H1 (cell line): ENCODE results near the gene RBM4B.

Experiments used
- ATF2 ChIP-seq: IDR thresholded peaks from 2 replicates; pipeline ENCODE4 v1.6.1; 2012; ENCODE audit warnings: low read length, inconsistent platforms
- CHD2 ChIP-seq: IDR thresholded peaks from 2 replicates; pipeline ENCODE4 v1.6.1; 2012; ENCODE audit warnings: low read length, improper control_type of control experiment
- CREB1 ChIP-seq: IDR thresholded peaks from 2 replicates; pipeline ENCODE4 v1.6.1; 2012; ENCODE audit warnings: inconsistent platforms
- EP300 ChIP-seq, 2 experiments: IDR thresholded peaks; 1 replicate in 1 of 2; 2 replicates in 1 of 2; pipeline ENCODE4 v1.6.1; 2011 to 2012; ENCODE audit warnings: low read depth in 2 of 2, low read length in 2 of 2, mild to moderate bottlenecking in 2 of 2, borderline replicate concordance in 1 of 2, inconsistent platforms in 1 of 2, moderate library complexity in 1 of 2
- HDAC6 ChIP-seq: IDR thresholded peaks from one replicate; pipeline ENCODE4 v1.7.1; 2012; ENCODE audit warnings: low read depth, mild to moderate bottlenecking, inconsistent platforms, low read length, moderate library complexity
- NRF1 ChIP-seq: IDR thresholded peaks from 2 replicates; pipeline ENCODE4 v1.6.1; 2011; ENCODE audit warnings: mild to moderate bottlenecking, low read depth, low read length, improper control_type of control experiment
- POLR2A ChIP-seq, 2 experiments: IDR thresholded peaks; 1 replicate in 1 of 2; 2 replicates in 1 of 2; pipeline ENCODE4 v1.6.1; 2011; ENCODE audit warnings: low read depth in 2 of 2, low read length in 2 of 2, mild to moderate bottlenecking in 2 of 2; ENCODE audit errors: control extremely low read depth in 1 of 2
- POLR2AphosphoS5 ChIP-seq: IDR thresholded peaks from 2 replicates; pipeline ENCODE4 v1.6.1; 2011; ENCODE audit warnings: low read depth, low read length
- RBBP5 ChIP-seq: IDR thresholded peaks from 2 replicates; pipeline ENCODE4 v1.7.1; 2012; ENCODE audit warnings: low read depth, mild to moderate bottlenecking, inconsistent platforms, low read length, moderate library complexity, borderline replicate concordance
- RXRA ChIP-seq: IDR thresholded peaks from 2 replicates; pipeline ENCODE4 v1.6.1; 2011; ENCODE audit warnings: low read depth, mild to moderate bottlenecking, low read length, moderate library complexity; ENCODE audit not compliant: insufficient read depth
- SP1 ChIP-seq: IDR thresholded peaks from 2 replicates; pipeline ENCODE4 v1.6.1; 2011; ENCODE audit warnings: low read depth, low read length
- TAF1 ChIP-seq: IDR thresholded peaks from 2 replicates; pipeline ENCODE4 v1.6.1; 2011; ENCODE audit warnings: mild to moderate bottlenecking, low read depth, low read length
- TF ChIP-seq, protein P1 (sequence below), 3 experiments: IDR thresholded peaks; 1 replicate in 2 of 3; 2 replicates in 1 of 3; pipeline versions ENCODE4 v1.5.1 to v1.6.1; 2011; ENCODE audit warnings: low read length in 3 of 3, mild to moderate bottlenecking in 3 of 3, inconsistent platforms in 2 of 3, low read depth in 1 of 3, moderate library complexity in 1 of 3; ENCODE audit not compliant: insufficient read depth in 1 of 3; ENCODE audit errors: control extremely low read depth in 1 of 3
- TF ChIP-seq, protein P2 (sequence below): IDR thresholded peaks from 2 replicates; pipeline ENCODE4 v1.6.1; 2012; ENCODE audit warnings: inconsistent platforms

- TF ChIP-seq, protein P1, sequence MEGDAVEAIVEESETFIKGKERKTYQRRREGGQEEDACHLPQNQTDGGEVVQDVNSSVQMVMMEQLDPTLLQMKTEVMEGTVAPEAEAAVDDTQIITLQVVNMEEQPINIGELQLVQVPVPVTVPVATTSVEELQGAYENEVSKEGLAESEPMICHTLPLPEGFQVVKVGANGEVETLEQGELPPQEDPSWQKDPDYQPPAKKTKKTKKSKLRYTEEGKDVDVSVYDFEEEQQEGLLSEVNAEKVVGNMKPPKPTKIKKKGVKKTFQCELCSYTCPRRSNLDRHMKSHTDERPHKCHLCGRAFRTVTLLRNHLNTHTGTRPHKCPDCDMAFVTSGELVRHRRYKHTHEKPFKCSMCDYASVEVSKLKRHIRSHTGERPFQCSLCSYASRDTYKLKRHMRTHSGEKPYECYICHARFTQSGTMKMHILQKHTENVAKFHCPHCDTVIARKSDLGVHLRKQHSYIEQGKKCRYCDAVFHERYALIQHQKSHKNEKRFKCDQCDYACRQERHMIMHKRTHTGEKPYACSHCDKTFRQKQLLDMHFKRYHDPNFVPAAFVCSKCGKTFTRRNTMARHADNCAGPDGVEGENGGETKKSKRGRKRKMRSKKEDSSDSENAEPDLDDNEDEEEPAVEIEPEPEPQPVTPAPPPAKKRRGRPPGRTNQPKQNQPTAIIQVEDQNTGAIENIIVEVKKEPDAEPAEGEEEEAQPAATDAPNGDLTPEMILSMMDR (IDR thresholded peaks at IDR 0.05; ENCODE audit: control extremely low read depth in 1 of 3, insufficient read depth in 1 of 3, low read depth in 1 of 3, low read length in 3 of 3): no peak
- TF ChIP-seq RBBP5: no peak
- TF ChIP-seq CHD2: no peak
- no peak for TF ChIP-seq EP300 (IDR thresholded peaks at IDR 0.05; ENCODE audit: borderline replicate concordance in 1 of 2, low read depth in 2 of 2, low read length in 2 of 2)
- no peak for TF ChIP-seq TAF1
- no peak for TF ChIP-seq SP1
- TF ChIP-seq CREB1: no peak
- no peak for TF ChIP-seq NRF1
- TF ChIP-seq POLR2AphosphoS5: no peak
- no peak for TF ChIP-seq ATF2
- no peak for TF ChIP-seq RXRA
- TF ChIP-seq, protein P2, sequence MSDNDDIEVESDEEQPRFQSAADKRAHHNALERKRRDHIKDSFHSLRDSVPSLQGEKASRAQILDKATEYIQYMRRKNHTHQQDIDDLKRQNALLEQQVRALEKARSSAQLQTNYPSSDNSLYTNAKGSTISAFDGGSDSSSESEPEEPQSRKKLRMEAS: no peak
- TF ChIP-seq POLR2A (IDR thresholded peaks at IDR 0.05; ENCODE audit: control extremely low read depth in 1 of 2, low read depth in 2 of 2, low read length in 2 of 2): no peak
- no peak for TF ChIP-seq HDAC6
These were observed 29.3 kb upstream of the RBM4B start for GRCh38 chr11:66706989-66707388.
